Fibroblast of peridontal ligament (primary cell): ENCODE data around the gene RTN4R.

ENCODE experiments used
- DNase-seq: peaks from one replicate; pipeline ENCODE4 v3.0.0-alpha.2; 2010; ENCODE audit errors: extremely low read depth

Gene RTN4R

DNA sequence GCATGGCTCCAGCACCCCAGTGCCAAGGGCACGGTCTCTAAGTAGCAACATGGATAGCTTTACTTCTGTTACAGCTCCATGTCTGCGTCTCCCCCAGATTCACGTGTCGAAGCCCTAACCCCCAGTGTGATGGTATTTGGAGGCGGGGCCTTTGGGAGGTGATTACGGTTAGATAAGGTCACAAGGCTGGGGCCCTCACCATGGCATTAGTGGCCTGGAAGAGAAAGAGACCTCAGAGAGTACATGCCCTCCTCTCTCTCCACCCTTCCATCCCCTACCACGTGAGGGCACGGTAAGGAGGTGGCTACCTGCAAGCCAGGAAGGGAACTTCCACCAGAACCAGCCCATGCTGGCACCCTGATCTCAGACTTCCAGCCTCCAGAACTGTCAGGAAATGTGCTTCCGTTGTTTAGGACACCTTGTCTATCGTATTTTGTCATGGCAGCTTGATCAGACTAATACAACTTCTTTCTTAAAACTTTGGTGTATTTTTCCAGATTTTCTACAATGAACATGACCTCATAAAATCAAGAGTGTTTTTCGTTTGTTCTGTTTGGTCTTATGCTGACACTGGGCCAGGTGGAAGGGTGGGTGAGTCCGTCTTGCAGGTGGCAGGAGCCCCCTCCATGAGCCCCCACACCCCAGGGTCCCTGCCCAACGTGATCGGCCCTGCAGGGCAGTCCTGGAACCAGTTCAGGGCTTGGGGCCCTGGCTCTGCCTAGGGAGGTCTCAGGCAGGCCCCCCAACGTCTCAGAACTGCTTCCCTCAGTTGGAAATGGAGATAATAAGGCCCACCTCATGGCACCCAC lies 10.7 kb downstream of the RTN4R start:
- no peak for DNase-seq

DNA sequence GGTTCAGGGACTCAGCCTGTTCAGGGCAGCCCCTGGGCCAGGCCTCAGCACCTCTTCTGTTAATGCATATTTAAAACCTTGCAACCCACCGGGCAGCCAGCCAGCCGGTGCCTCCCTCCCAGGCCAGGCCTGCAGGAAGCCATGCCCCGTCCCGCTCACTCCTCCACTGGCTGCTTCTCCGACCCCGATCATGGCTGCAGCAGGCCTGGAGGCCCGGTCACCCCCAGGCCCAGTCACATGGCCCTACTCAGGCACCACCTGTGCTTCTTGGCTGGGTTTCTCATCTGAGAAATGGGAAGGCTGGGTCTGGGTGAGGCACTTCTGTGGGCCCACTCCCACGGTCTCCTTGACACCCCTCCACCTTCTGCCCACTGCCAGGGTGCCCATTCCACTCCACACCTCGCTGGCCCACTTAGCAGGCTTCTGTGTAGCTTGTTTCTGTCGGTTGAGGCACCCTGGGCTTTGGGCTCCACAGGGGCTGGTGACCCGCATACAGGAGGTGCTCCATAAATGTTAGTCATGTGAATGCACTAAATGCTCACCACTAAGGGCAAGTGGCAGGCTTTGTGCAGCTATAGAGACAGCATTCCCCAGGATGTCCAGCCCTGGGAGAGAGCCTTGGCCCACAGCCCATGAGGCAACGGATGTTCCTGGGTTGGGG lies 11.4 kb downstream of the RTN4R start:
- no peak for DNase-seq

DNA sequence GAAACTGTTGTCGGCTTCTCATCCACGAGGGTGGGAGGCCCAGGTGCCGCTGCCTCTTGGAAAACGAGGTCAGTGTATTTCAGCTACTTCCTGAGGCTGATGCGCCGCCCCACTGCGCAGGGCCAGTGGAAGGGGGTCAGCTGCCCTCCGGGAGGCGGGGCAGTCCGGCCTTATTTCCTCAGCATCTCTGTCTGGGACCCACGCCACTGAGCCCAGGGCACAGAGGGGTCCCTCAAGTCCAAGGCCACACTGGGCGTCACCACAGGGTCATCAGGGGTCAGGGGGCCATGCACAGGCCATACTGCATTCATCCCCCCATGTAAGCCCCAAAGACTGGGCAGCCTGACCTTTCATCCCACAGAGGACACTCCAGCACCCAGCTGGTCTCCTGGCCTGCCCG lies 12.1 kb downstream of the RTN4R start:
- DNase-seq: no peak

DNA sequence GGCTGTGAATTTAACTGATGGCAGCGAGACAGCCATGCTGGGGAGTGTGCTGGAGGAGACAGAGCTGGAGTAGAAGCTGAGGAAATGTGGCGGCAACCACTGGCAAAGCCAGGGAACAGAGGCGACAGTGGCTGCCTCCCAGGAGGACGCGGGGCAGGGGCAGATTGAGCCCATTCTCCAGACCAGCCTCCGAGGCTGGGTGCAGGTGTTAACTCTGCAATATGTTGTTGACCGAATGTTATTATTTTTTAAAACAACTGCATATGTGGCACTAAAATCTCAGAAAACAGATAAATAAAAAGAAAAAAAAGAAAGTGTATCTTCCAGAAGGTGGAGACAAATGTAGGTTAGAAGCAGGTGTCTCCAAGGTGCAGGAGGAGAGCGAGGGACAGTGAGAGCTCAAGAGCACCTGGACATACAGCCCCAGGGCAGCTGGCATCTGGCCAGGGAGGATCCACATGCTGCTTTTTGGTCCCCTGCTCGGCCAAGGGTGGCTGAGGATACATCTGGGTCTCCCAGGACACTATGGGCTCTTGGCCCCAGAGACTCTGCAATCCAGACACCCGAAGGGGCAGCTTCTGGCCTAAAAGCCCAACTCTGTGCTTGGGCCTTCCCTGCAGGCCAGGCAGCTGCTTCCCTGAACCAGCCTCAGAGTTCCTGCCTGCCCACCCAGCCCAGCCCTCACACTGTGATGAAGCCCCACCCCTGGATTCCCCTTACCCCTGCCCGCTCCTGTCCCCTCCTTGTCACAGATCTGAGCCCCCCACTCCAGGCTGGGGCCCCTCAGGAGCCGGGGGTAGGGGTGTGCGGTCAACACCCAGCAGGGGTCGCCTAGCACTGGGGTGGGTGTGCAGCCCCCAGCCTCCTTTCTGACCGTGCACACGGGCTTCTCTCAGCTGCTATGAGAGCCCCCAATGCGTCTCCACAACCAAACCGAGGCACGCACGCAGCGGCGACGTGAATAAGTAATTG lies 12.9 kb downstream of the RTN4R start:
- no peak for DNase-seq

DNA sequence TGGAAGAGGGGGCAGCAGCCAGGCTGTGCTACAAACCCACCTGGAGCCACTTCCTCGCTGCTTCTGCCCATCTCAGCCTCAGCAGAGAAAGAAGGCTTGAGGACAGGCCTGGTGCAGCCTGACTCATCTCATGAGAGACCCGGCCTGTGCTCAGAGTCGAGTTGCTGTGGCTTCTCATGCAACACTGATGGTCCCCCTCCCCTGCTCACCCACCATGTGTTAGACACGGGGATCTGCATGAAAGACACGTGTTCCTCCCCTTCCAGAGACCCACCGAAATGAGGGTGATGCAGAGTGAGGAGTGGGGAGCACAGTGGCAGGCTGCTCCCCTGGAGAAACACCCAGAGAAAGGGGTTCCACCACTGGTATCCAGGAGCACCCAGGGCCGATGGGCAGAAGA lies 15.0 kb downstream of the RTN4R start:
- no peak for DNase-seq

DNA sequence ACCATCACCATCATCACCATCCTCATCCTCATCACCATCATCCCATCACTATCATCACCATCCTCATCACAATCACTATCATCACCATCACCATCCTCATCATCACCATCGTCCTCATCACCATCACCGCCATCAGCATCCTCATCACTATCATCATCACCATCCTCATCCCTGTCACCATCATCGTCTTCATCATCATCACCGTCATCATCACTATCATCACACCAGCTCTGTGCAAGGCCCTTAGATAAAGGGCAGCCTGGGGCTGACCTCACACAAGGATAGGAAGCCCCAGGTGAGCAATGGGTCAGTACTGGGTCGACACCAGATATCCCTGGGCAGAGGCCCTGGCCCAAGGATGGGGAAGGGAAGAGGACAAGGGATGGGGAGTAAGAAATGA lies 16.1 kb downstream of the RTN4R start:
- no peak for DNase-seq

DNA sequence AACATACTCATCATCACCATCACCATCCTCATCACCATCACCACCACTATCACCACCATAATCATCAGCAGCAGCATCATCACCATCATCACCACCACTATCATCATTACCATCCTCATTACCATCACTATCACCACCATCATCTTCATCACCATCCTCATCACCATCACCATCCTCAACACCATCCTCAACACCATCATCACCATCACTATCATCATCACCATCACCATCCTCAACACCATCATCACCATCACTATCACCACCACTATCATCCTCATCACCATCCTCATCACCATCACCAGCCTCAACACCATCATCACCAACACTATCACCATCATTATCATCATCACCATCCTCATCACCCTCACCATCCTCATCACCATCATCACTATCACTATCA lies 16.6 kb downstream of the RTN4R start:
- DNase-seq: no peak

DNA sequence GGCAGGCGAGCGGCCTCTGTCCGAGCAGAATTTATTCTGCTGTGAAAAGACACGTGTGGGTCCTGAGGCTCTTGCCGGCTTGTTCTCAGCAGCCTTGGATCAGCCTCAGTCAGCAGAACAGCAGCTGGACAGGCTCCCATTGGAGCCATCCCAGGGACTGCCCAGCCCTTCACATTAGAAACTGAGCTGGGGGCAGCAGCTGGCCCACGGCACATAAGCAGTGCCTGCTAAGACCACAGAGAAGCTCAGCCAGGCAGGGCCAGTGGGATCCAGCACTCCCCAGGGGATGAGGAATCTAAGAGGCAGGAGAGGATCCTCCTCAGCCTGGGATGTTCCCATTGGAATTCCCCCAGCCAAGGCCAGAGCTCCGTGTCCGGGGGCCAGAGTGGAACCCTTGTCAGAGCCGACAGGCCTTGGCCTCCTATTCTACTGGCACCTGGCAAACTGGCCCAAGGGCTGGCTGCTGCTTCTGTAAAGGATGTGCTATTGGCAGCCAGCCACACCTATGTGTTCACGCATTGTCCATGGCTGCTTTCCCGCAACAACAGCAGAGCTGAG lies 18.2 kb downstream of the RTN4R start:
- no peak for DNase-seq

DNA sequence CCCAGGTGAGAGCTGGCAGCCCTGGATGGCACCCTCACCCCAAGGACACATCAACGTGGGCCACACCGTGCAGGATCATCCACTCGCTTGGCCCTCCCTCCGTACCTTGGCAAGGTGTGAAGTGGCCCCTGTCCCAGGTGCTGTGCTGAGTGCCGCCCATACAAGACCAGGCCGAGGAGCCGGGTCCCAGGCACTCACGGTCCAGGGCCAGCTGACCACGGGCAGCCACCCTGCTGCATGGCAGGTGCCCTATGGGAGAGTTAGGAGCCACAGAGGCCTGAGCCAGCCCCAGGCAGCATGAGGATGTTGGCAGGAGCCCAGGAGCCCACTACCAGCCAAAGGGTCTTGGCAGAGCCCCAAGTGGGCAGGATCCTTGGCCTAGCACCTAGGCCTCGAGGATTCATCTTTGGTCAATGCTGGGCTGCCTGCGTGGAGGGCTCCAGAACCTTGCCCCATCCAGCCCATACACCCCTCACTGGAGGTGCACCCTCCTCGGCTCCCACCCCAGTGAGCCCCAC lies 19.6 kb downstream of the RTN4R start:
- no peak for DNase-seq

DNA sequence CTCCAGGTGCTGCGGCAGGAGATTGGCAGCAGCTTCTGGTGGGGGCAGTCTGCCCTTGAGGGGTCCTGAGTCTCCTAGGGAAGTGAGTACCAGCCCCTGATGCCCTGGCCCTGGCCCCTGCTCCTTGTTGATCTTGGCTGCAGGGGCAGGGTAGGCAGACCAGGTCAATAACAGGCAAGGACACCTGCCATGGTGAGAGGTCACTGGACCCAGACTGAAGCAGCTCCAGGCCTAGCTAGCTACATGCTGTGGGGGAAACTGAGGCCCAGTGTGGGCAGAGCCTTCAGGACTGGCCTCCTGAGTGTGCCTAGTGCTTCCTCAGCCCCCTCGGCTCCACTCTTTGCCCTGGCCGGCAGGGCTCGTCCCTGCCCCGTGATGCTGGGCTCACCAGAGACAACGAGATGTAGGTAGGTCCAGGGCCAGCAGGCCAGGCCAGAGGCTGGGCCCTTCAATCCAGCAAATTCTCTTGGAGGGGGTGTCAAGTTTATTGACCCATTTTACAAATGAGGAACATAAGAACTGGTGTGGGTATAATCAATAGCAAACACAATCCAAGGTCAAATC lies 20.4 kb downstream of the RTN4R start:
- no peak for DNase-seq

DNA sequence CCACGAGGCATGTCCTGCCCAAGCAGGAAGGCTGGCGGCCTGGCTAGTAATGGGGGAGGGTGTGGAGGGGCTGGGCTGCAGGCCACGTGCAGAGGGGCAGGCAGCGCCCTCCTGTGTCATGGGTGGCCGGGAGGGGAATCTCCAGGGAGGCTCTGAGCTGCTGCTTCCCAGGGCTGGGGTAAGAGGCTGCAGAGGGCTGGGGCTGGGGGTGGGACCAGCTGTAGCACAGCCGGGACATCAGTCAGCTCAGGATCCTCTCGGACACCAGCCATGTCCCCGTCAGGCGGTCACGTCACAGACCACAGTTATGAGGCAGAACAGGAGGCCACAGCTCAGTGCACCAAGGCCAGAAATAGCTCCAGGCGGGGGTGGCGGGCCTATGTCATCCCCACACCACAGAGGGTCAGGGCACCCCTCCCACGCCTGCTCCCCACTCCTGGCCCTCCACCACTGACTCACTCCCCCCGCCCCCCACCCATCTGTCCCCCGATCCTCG lies 21.1 kb downstream of the RTN4R start:
- no peak for DNase-seq

DNA sequence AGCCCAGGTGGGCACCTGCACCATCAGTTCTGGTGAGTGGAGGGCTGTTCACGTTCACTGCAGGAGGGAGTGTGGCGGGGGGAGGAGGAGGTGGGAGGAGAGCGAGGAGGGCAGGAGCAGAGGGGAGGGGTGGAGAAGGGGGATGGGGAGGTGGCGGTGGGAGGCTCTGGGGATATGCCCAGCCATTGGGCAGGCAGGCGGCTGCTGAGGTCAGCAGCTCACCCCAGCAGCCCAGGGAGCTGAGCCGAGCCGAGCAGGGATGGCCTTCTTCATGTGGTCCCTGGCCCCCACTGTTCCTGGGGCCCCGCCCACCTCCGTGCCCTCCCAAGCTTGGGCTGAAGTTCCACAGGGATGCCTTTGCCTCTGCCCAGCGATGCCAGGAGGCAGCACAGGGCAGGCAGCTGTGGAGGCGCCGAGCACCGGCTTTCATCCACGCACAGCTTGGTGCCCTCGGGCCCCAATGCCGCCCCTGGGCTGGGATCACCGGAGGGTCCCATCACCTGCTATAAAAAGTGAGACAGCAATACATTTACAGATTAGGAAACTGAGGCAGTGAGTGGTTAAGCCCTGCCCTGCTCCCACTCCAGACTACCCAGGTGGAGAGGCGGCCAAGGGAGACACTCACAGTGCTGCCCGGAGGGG lies 21.6 kb downstream of the RTN4R start:
- no peak for DNase-seq

DNA sequence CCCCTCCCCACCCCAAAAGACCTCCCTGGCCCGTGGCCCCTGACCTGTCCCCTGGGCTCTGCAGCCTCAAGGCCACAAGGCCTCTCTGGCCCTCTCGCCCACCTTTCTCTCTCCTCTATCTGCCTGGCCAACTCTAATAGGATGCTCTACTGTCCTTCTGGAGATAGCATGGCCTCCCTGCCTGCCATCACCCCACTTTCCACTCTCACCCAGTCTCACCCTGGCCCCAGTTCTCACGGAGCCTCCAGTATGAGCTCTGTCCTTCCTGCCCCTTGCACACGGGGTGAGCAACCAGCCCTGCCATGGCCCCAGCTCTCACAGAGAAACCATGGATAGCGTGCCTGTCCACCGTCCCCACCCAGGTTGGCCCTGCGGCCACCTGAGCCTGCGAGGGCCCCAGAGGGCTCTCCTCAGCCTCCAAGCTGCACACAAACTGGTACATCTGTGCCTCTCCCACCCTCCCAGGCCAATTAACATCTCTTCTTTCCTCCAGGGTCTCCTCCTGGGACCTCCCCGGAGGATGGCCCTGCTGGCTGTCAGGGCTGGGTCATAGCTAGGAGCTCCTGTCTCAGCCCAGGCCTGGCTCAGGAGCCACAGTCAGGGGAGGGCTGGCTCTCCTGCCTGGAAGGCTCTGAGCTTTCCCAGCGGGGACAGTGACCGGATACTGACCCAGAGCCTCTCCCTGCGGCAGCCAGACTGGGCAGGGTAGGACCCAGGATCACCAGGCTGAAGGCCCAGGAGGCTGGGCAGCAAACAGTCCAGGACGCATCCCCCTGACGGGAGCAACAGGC lies 22.3 kb downstream of the RTN4R start:
- DNase-seq: no peak

DNA sequence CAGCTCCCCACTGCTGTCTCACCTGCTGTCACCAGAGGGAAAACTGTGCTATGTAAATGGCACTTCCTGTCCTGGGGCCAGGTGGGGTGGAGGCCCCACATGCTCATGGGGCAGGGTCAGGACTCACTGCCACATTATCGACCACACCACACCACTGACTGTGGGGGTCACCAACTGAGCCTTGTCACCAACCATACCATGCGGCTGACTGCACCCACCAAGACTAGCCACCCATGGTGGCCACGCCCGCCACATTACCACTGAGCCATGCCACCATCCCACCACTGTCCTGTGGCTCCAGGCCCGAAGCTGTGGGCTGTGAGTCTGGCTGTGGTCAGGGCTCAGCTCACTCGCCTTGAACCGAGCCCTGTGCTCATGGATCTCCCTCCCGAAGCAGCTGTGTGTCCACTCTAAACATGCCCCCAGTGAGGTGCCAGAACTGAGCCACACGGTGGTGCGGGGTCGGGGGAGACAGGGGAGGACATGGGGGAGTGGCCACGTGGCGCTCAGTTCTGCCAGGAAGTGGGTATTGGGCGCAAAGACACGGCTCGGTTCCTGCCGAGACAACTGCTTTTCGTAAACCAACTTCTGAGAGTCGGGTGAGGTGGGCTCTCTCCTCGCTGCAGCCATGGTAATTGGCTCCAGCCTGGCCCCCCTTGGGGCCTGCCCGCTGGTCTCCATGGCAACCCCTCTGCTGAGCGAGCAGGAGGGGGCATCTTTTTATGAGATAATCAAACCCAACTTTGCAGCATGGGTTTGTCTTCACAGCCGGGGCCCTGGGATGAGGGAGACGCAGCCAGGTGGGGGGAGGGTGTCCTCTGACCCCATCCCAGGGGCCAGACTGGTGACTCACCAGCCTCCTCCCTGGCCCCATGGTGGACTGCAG lies 23.2 kb downstream of the RTN4R start:
- DNase-seq: no peak

DNA sequence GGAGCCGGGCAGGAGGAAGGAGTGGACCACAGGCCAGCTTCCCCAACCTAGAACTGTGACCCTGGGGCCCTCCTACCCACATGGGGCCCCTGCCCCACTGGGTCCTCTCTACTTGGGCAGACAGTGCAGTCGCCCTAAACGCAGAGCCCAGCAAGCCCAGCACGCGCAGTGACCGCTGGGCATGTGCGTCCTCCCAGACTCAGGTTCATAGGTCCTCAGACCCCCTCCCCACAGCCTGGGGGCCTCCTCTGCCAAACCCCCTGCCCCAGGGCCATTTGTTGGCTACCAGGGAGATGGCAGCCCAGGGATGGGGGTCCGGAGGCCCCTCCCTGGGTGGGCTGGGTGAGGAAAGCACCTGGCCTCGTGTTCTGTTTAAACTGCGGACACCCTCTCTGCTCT lies 23.9 kb downstream of the RTN4R start:
- no peak for DNase-seq

DNA sequence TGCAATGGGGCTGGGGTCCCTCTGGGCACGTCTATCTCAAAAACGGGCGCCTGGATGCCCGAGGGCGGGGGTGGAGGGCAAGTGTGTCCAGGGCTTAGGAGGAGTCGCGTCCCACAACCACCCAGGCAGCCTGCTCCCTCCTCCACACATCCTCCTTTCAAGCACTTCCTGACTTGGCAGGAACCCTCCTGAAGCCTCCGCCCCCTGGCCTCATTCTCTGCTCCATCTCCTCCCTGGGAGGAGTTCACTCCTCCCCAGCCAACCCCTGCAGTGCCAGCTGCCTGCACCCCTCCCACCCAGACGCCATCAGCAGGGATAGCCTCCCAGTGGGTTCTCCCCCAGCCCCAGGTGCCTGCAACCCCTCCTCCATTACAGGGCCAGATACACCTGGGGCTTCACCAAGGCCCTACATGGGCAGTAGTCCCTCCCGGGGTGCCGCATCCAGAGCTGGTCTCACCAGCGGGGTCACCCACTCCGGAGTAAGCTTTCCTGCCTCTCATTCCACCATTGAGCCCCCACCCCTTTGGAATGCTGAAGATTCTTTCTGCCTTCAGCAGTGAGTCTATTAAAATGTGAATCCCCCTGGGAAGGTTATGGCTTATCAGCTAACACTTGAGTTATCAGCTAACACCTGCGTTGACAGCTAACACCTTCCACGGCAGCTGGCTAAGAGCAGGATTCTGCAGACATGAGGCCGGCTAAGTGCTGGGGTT lies 24.4 kb downstream of the RTN4R start:
- DNase-seq: peak; percentile 58

DNA sequence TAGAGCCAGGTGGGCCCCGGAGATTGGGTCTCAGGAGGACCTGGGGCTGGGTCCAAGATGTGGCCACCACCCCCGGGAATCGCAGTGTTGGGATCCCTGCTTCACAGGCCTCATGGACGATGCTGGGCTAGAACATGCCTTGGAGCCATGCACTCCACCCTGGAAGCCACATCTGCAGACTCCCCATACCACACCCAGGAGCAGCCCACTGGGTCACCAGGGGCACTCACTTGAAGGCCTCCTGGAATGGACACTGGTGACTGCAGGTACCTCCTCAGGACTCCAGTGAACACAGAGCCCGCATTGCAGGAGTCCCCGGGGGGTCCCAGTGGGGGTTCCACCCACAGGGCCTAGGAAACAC lies 25.0 kb downstream of the RTN4R start:
- no peak for DNase-seq

DNA sequence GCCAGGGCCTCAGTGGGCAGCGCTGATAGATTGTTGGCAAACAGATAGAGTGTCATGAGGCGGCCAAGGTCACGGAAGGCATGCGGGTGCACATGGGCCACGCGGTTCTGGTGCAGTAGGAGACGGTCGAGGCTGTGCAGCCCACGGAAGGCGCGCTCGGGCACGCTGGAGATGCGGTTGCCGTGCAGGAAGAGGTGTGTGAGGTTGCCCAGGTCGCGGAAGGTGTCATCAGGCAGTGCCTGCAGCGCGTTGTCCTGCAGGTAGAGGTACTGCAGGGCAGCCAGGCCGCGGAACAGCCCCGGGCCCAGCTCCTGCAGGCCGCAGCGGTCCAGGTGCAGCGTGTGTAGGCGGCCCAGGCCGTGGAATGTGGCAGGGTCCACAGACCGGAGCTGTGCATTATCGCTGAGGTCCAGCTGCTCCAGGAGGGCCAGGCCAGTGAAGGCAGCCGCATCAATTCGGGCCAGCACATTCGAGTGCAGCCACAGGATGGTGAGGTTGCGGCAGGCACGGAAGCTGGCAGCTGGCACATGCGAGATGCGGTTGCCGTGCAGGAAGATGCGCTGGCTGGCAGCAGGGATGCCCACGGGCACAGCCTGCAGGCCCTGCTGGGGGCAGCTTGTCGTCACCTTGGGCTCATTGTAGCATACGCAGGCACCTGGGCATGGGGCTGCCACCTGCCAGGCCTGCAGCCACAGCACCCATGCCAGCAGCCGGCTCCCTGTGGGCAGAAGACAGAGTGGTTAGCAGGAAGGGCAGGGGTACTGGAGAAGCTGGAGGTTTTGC lies 25.5 kb downstream of the RTN4R start:
- no peak for DNase-seq
